Stimulated activated CD4-positive, alpha-beta T cell treated with anti-CD3 and anti-CD28 coated beads, Interleukin-12 subunit alpha, Interleukin-12 subunit beta, amount 100 ng/mL, for 48 hours (primary cell): ENCODE data around the gene NPHS1.

Experiments used
- DNase-seq, 3 donors: peaks; one replicate each; pipeline ENCODE4 v3.0.0-alpha.2; 2020; ENCODE audit warnings: low read depth in 2 of 3, low spot score in 1 of 3

NPHS1 gene

DNA sequence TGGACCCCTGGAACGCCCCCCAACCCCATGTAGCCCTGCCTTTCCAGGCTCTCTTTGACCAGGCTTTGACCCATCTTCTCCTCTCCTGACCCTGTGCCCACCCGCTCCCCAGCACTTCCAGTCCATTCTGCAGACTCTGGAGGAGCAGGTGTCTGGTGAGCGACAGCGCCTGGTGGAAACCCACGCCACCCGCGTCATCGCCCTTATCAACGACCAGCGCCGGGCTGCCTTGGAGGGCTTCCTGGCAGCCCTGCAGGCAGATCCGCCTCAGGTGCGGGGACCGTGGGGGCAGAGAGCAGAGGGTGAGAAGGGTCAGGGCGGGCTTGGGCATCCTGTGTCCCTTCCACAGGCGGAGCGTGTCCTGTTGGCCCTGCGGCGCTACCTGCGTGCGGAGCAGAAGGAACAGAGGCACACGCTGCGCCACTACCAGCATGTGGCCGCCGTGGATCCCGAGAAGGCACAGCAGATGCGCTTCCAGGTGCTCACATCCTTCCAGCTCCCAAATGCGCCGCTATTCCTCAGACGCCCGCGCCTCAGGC, 22.2 kb upstream of the NPHS1 start:
- DNase-seq, result no peak

DNA sequence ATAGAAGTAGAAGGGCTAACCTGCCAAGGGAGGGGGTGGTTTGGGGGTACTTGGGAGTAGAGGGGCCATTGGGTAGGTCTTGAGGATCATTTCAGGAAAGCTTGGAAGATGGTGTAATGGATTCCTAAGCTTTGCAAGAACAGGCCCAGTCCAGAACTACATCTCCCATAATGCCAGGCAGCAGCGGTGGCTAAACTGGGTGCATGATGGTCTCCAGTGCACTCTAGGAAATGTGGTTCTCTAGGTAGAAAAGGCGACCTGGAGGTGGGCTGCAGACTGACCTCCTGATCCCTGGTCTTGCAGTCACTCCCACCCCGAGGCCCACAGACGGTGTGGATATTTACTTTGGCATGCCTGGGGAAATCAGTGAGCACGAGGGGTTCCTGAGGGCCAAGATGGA, 19.9 kb upstream of the NPHS1 start:
- no peak for DNase-seq

GRCh38 chr19:35871611-35872010, 19.3 kb upstream of the NPHS1 start:
- DNase-seq, result no peak

DNA sequence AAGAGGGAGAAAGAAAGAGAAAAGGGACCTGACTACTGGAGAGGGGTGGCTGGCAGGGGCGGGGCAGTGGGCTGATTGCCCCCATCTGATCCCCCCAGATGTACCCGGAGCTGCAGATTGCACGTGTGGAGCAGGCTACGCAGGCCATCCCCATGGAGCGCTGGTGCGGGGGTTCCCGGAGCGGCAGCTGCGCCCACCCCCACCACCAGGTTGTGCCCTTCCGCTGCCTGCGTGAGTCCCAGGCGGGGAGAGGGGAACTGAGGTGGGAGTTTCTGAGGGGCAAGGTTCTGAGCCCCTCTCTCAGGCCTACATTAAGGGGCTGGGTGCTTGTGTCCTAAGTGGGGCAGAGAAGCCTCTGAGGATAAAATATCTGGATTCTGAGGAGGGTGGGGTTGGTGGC, 18.5 kb upstream of the NPHS1 start:
- DNase-seq, result no peak

- peak in 2 of 3 donors; percentile 54 to 57 for DNase-seq
These were observed 17.9 kb upstream of the NPHS1 start for GRCh38 chr19:35870124-35870736.

DNA sequence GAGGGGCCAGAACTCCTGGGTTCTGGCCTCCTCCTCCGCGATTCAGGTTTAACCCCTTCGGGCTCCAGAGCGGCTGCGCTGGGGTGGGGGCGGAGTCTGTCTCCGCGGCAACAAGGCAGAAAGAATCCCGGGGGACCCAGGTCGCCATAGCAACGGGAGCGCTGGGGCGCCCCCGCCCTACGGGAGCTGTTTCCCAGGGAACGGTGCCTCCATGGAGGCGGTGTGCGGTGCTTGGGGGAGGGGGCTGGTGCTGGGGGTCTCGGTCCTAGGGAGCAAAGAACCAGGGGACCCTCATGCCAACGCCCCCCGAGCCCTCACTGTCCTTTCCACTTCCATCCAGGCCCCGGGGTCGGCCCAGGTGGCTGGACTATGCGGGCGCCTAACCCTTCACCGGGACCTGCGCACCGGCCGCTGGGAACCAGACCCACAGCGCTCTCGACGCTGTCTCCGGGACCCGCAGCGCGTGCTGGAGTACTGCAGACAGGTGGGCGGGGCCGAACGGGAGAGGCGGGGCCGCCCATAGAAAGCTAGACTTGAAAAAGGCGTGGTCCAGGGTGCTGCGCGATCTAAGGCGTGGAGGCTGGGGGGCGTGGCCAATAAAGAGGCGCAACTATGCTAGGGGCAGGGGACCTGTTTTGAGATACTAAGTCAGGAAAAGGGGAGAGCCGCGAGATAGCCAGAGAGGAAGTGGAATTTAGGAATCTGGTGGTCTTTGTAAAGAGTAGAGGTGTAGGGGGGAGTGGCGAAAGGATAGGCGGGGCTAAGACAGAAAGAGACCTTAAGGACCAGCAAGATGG, 17.2 kb upstream of the NPHS1 start:
- peak; percentile 79 to 86 (median 85) for DNase-seq

DNA sequence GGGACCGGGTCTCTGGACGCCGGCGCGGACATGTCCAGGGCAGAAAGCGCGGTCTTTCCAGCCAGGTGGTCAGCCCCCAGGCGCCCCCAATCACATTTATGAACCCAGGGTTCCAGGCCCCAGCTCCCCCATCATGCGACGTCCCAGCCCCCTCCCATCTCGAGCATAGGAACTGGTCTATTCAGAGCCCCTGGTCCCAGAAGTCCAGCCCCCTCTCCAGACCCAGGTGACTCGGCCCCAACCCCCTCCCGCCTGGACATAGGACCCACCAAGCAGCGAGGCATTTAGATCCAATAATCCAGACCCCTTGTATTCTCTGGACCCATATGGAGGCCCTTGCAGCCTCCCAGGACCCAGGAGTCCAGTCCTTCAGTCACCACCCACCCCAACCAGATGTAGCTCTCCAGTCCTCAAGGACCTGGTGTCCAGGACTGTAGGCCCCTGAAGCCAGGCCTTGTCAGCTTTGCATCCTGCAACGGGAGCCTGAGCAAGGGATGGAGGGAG, 16.6 kb upstream of the NPHS1 start:
- no peak for DNase-seq

DNA sequence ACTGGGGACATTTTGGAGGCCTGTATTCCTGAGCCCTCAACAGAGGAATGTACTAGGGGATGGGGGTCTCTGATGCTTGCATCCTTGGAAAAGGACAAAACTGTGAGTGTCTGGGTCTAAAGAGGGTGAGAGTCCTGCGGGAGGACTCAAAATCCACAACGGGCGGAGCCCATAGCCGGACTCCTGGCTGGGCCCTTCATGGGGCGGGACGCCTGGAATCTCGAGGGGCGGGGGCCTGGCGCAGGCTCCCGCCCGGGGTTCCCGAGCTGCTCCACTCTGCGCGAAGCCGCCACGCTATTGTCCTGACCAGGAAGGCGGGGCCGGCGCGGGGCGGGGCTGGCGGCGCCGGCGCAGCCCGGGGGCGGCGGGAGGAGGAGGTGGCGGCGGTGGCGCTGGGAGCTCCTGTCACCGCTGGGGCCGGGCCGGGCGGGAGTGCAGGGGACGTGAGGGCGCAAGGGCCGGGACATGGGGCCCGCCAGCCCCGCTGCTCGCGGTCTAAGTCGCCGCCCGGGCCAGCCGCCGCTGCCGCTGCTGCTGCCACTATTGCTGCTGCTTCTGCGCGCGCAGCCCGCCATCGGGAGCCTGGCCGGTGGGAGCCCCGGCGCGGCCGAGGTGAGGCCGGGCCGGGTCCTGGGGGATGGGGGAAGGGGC, 16.0 kb upstream of the NPHS1 start, which contains the start of gene APLP1:
APLP1 (plus strand) TSS at position 403 of the 651 bp plus-strand sequence; CDS start at position 466, 63 bp downstream.
- peak in 2 of 3 donors; percentile 46 to 71 for DNase-seq

- DNase-seq, result no peak
These were observed 10.7 kb upstream of the NPHS1 start for GRCh38 chr19:35863018-35863417.

GRCh38 chr19:35862528-35862927, 10.2 kb upstream of the NPHS1 start:
- no peak for DNase-seq

- no peak for DNase-seq
These were observed 9.4 kb upstream of the NPHS1 start for GRCh38 chr19:35861640-35862160.

DNA sequence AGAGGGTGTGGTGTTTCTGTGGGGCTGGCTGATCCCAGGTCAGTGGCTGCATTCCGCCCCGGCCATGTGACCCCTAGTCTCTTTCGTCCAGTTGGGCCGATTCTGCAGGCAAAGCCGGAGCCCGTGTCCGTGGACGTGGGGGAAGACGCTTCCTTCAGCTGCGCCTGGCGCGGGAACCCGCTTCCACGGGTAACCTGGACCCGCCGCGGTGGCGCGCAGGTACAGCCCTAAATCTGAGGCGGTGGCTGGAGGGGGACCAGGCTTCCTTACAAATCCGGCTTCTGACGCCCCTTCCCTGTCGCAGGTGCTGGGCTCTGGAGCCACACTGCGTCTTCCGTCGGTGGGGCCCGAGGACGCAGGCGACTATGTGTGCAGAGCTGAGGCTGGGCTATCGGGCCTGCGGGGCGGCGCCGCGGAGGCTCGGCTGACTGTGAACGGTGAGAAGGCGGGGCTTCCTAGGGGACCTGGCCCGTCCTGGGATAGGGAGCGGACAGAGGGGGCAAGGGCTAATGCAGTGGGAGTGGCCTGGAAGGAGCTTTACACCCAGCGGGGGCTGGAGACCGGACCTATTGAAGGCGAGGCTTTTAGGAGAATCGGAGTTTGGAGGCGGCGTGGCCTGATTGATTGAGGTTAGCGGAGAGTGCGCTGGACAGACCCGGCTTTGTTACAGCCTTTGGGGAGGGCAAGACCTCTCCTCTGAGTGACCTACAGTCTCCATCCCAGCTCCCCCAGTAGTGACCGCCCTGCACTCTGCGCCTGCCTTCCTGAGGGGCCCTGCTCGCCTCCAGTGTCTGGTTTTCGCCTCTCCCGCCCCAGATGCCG, 8.7 kb upstream of the NPHS1 start:
- no peak for DNase-seq

DNA sequence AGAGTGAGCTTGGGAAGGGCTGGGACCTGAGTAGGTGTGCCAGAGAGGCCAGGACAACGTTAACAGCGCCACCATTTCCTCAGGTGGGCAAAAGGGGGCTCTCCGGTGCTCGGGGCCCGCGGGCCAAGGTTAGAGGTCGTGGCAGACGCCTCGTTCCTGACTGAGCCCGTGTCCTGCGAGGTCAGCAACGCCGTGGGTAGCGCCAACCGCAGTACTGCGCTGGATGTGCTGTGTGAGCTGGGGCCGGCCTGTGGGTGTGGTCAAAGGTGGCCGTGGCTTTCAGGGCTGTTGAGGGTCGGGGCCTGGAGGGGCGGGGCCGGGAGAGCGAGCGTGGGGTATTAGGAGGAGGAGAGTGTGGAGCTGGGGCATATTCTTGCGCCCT, 8.1 kb upstream of the NPHS1 start:
- DNase-seq, result no peak

DNA sequence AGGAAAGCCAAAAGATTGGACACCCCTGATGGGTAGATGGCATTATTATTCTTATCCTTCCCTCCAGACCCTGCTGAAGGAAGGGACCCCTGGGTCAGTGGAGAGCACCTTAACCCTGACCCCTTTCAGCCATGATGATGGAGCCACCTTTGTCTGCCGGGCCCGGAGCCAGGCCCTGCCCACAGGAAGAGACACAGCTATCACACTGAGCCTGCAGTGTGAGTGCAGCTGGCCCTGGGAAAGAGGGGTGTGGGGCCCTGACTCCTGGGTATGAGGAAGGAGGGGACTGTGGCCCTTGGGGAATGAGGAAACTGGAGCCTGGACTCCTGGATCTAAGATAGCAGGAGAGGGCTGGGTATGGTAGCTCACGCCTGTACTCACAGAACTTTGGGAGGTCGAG, 7.1 kb upstream of the NPHS1 start:
- no peak for DNase-seq

DNA sequence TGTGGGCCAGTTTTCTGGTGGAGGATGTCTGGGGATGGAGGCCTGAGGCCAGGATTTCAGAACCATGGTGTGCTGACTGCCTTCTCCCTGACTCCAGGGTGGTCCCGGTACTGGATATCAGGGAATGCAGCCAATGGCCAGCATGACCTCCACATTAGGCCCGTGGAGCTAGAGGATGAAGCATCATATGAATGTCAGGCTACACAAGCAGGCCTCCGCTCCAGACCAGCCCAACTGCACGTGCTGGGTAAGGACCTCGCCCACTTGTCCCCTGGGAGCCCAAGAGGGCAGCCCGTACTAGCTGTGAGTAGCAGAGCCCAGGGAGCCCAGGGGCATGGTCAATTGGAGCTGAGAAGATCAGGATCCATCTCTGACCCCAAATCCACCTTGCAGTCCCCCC, 6.0 kb upstream of the NPHS1 start:
- no peak for DNase-seq

- DNase-seq, result no peak
These were observed 4.3 kb upstream of the NPHS1 start, which contains the start of gene KIRREL2 for GRCh38 chr19:35856546-35857149. KIRREL2 (plus strand) TSS chr19:35856911; CDS start chr19:35857120, 209 bp downstream.

- no peak for DNase-seq
These were observed 893 bp upstream of the NPHS1 start for GRCh38 chr19:35853038-35853756.

GRCh38 chr19:35851213-35852028, 883 bp downstream of the NPHS1 start:
- no peak for DNase-seq
